NCI-H2107 treated with DMSO at 0.1 percent for 48 hours (cell line): Measurements from ENCODE around the gene NAA38.
"Not testable (repeated sequence)": the region's sequence is repeated elsewhere in the genome, so short reads cannot be mapped to it uniquely, and the experiment has no call there.

Experiments used
- DNase-seq: peaks from one replicate; lab custom pipeline; 2025; ENCODE audit not compliant: unreplicated experiment; lab: John Stamatoyannopoulos, UW

Gene NAA38

GRCh38 chr17:7882068-7882467 is 24.7 kb upstream of the NAA38 start:
- DNase-seq = no peak

GRCh38 chr17:7881276-7882054 is 24.1 kb upstream of the NAA38 start:
- DNase-seq = no peak

- DNase-seq = no peak
Measured at GRCh38 chr17:7880076-7880868, 22.9 kb upstream of the NAA38 start.

DNA sequence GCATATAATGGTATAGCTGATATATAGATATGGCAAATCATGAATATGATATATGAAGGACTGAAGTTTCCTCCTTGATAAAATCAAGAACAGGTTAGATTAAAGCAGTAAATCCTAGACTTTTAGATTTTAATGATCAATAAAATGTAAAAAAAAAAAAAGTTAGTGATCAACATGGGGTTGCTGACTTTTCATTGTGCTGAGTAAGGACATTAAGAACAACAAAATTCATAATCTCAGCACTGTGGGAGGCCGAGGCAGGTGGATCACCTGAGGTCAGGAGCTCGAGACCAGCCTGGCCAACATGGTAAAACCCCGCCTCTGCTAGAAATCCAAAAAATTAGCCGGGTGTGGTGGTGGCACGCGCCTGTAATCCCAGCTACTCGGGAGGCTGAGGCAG is 20.9 kb upstream of the NAA38 start:
- no peak for DNase-seq

GRCh38 chr17:7875804-7876370 is 18.5 kb upstream of the NAA38 start:
- DNase-seq = no peak

DNA sequence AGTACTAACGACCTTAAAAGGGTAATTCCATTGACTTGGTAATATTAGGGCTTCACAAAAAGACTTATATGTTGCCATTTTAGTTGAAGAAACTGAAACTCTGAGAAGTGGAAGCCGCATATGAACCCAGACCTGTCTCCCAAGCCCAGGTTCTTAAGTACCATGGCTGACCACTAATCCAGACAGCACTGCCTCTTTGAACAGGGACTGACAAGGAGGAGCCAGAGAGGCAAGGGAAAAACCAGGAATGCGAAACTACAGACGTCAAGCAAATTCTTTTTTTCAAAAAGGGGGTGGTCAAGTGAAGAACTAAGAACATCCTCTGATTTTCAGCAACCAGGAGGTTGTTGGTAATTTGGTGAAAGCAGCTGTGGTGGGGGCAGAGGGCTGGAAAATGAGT is 15.7 kb upstream of the NAA38 start:
- DNase-seq = no peak

- DNase-seq = no peak
Measured at GRCh38 chr17:7867881-7868329, 10.5 kb upstream of the NAA38 start.

GRCh38 chr17:7864995-7865650 is 7.8 kb upstream of the NAA38 start:
- no peak for DNase-seq

- not testable (repeated sequence) for DNase-seq
Measured at GRCh38 chr17:7864384-7864783, 7.0 kb upstream of the NAA38 start.

DNA sequence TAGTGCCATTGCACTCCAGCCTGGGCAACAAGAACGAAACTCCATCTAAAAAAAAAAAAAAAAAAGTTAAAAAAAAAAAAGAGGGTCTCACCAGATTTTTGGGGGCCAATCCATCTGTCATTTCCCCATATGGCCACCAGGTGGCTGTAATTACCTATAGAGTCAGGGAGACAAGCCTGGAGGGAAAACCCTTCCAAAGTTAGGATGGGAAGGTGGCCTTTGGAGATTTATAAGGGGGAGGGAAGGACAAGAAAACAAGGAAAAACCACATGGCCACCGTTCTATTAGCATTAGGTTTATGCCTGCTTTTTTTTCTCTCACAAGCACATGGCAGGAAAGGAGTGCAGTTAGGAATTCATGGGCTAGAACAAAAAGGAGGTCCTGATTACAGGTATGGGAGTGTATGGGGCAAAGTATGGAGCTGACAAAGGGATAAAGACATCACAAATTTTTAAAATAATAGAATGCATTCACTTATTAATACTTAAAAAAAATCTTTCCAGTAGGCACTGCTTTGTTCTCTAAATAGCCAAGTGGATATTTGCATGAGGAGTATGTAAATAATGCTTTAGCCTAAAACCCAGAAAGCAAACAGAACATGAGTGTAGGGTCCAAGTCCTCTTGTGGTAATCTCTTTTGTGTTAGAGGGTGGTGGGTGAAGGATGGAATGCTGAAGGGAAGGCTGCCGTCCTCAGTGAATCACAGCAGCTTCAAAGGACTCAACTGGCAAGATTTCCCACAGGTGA is 5.5 kb upstream of the NAA38 start:
- DNase-seq = no peak

- no peak for DNase-seq
Measured at GRCh38 chr17:7859028-7859427, 1.7 kb upstream of the NAA38 start.

DNA sequence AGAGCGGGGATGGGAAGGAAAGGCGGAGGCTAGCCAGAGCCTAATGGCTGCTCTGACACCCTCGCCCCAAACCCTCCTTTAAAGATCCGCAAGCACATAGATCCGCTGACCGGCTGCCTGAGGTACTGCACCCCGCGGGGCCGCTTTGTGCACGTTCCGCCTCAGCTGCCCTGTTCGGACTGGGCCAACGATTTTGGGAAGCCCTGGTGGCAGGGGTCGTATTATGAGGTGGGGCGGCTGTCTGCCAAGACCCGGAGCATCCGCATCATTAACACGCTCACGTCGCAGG is 1.1 kb upstream of the NAA38 start:
- peak; percentile 27 for DNase-seq

DNA sequence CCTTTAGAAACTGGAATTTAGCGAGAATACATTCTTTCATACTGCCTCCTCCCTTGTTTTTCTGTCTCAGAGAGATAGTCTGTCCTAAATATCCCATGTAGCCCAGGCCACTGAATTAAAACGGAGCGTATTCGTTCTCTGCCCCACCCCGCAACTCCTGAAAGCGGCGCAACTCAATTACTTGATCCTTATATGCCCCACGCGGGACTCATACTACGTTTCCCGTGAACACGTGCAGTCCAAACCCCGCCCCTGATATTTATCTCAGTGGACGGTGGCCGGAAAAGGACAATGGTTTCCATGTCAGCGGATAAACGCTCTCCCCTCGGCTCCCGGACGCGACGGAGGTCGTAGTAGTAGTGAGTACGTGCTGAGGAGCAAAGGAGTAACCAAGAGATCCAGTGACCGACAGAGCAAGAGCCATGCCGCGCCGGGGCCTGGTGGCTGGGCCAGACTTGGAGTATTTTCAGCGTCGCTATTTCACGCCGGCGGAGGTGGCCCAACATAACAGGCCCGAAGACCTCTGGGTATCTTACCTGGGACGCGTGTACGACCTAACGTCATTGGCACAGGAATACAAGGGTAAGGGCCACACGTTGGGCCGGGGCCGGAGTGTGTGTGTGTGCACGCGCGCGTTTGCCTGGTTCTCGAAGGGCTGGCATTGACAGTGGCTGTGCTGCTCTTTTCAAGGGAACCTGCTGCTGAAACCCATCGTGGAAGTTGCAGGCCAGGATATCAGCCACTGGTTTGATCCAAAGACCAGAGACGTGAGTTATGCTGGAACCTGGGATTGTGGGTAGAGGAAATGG is 558 bp upstream of the NAA38 start, which contains the start of gene CYB5D1:
TSS of gene CYB5D1 (plus strand) at position 291 of the 809 bp plus-strand sequence. CDS start at position 423, 132 bp downstream.
- DNase-seq = peak; percentile 93

GRCh38 chr17:7856011-7856810 is 1.1 kb downstream of the NAA38 start:
- no peak for DNase-seq

DNA sequence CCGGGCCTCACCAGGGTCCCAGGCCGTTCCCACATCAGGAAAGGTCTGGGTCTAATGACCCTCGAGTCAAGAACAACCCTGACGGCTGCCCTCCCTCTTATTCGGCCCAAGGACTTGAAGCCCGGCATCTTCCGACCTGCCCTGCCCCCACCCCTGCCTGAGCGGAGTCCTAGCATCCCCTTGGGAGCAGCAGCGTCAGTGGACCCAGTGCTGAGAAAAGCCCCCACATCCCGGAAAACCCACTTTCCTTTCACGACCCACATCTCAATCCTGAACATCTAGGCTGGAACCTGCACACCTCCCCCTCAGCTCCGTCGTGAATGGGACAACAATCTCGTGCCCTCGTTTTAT is 1.7 kb downstream of the NAA38 start:
- DNase-seq = no peak

DNA sequence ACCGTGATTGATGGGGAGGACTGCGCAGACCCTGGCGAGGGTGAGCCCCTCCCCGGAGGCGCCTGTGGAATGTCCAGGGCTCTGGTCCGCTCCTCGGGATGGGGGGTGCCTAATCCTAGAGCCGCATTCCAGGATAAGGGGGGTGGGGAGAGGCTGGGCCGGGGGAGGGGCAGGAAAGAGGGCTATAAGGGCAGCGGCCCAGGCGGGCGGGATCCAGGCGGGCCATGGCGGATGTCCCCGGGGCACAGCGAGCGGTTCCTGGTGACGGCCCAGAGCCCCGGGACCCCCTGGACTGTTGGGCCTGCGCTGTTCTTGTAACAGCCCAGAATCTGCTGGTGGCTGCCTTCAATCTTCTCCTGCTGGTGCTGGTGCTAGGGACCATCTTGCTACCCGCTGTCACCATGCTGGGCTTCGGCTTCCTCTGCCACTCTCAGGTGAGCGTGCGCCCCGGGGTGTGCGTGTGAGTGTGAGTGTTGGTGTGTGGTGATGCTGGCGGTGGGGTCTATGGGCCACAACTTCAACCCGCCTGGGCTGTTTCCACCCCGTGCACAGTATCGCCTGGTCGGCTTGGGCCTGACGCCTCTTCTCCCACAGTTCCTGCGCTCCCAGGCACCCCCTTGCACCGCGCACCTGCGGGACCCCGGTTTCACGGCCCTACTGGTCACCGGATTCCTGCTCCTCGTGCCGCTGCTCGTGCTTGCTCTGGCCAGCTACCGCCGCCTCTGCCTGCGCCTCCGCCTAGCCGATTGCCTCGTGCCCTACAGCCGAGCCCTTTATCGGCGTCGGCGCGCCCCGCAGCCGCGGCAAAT is 2.3 kb downstream of the NAA38 start, which contains the start of gene TMEM88:
TSS of gene TMEM88 (plus strand) at position 216 of the 809 bp plus-strand sequence. CDS start at position 225, 9 bp downstream.
- DNase-seq = no peak

- no peak for DNase-seq
Measured at GRCh38 chr17:7854078-7854777, 3.1 kb downstream of the NAA38 start.

- DNase-seq = no peak
Measured at GRCh38 chr17:7853691-7854038, 3.7 kb downstream of the NAA38 start.
